Fibroblast of peridontal ligament (primary cell): ENCODE measurements around the gene HOXB3.

ENCODE experiments used
- DNase-seq: peaks from one replicate; pipeline ENCODE4 v3.0.0-alpha.2; 2010; ENCODE audit errors: extremely low read depth

The HOXB3 gene

GRCh38 chr17:48586355-48587258 lies 3.4 kb downstream of the HOXB3 start:
- no peak for DNase-seq

- DNase-seq: no peak
Observed at GRCh38 chr17:48584223-48584741, 5.8 kb downstream of the HOXB3 start.

GRCh38 chr17:48583708-48584222 lies 6.3 kb downstream of the HOXB3 start:
- DNase-seq: no peak

GRCh38 chr17:48582750-48583069 lies 7.3 kb downstream of the HOXB3 start:
- no peak for DNase-seq

- DNase-seq: peak; percentile 8
Observed at GRCh38 chr17:48579760-48580554, 10.1 kb downstream of the HOXB3 start.

GRCh38 chr17:48579471-48579759 lies 10.6 kb downstream of the HOXB3 start:
- peak; percentile 7 for DNase-seq

- no peak for DNase-seq
Observed at GRCh38 chr17:48578616-48579470, 11.2 kb downstream of the HOXB3 start.

- no peak for DNase-seq
Observed at GRCh38 chr17:48577946-48578615, 12.0 kb downstream of the HOXB3 start, which contains the start of gene HOXB4. Gene HOXB4 (minus strand): TSS chr17:48578350. CDS start chr17:48578319, 31 bp downstream.

GRCh38 chr17:48577330-48577945 lies 12.6 kb downstream of the HOXB3 start:
- DNase-seq: no peak

- no peak for DNase-seq
Observed at GRCh38 chr17:48576479-48577309, 13.3 kb downstream of the HOXB3 start.

GRCh38 chr17:48575673-48576478 lies 14.2 kb downstream of the HOXB3 start:
- no peak for DNase-seq

- no peak for DNase-seq
Observed at GRCh38 chr17:48575066-48575582, 14.9 kb downstream of the HOXB3 start.

GRCh38 chr17:48574505-48575065 lies 15.5 kb downstream of the HOXB3 start:
- no peak for DNase-seq

GRCh38 chr17:48571826-48572417 lies 18.1 kb downstream of the HOXB3 start:
- no peak for DNase-seq

- DNase-seq: no peak
Observed at GRCh38 chr17:48571024-48571818, 18.8 kb downstream of the HOXB3 start.

GRCh38 chr17:48570325-48571023 lies 19.6 kb downstream of the HOXB3 start:
- no peak for DNase-seq
